Sciatic nerve (tissue), 1 donor: ENCODE measurements around the gene BCAT1. TPM values are rescaled to one million over a fixed set of nuclear protein-coding genes. Genes with fewer than 3 reads are reported as not detected.

Experiments used
- total RNA-seq: library from RNA; stranded (reverse); fragmentation: NEBNext Ultra II Directional; extraction: Animal tissue kit (Norgen Biotek cat#: 25700); gene quantifications from one replicate; pipeline ENCODE4 v1.2.1, GENCODE V29; 2021
- donor health status: DM: no; HTN: no; CAD: no.

The BCAT1 gene
- total RNA-seq, 1 donor from 2014 or later, result 15.2 TPM

Other genes with a start within 250 kb of the BCAT1 start
- gene DNAI7, start 246.1 kb upstream of the BCAT1 start, total RNA-seq, result 1.0 TPM
- gene ETFRF1, start 246.1 kb upstream of the BCAT1 start, total RNA-seq, result 33.0 TPM